ENCODE results near the gene DPM3.

DNA sequence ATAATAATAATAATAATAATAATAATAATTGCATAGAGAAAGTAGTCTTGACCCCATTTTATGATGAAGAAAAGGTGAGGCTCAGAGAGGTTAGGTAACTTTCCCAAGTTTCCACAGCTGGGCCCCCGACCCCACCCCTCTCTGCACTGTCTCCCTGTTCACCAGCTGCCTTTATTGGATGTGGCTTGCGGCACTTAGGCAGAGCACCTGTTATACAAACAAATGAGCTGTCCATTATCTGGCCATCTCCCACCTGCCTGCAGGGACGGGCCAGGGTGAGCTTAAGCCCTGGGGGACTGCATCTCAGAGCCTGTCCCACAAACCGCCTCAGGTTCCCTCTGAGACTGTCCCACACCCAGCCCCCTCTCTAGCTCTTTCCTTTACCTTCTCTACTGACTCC, 22.7 kb downstream of the DPM3 start:
- TF ChIP-seq POLR2AphosphoS5 (IDR thresholded peaks at IDR 0.05; ENCODE audit: low read depth) (no peak), CTCF (IDR thresholded peaks at IDR 0.05; ENCODE audit: insufficient read depth, low read length) (no peak), SPI1 (IDR thresholded peaks at IDR 0.05; ENCODE audit: borderline replicate concordance, low read depth) (no peak), GABPA (IDR thresholded peaks at IDR 0.05; ENCODE audit: low read depth) (no peak)
